ENCODE data around the gene FAM83G.

The FAM83G gene

DNA sequence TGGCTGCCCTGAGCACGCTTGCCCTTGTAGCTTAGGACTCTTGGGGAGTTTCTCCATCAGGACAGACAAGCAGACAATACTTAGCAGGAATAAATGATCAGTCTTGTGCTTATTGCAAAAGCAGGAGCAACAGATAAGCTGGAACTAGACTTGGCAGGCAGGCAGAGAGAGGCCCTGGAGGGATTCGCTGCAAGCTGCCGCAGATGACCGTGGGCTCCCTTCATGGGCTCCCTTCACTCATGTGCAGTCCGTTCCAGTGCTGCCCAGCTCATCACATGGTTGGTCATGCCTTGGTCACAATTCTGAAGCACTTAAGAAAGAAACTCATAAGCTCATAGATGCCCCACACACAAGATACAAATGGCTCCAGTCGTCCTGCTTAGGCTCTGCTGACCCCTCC lies 55.0 kb downstream of the FAM83G start:
- no peak for TF ChIP-seq CTCF (IDR thresholded peaks at IDR 0.05; ENCODE audit: borderline replicate concordance, insufficient read depth, low read depth, low read length)
- H3K4me3 ChIP-seq (ENCODE audit: low read depth, low read length) = no peak overlapping the region

- no peak for TF ChIP-seq CTCF (IDR thresholded peaks at IDR 0.05; ENCODE audit: borderline replicate concordance, insufficient read depth, low read depth, low read length)
- H3K4me3 ChIP-seq (ENCODE audit: low read depth, low read length) = no peak overlapping the region
Observed at GRCh38 chr17:18948476-18949006, 56.0 kb downstream of the FAM83G start.

- TF ChIP-seq CTCF (IDR thresholded peaks at IDR 0.05; ENCODE audit: borderline replicate concordance, insufficient read depth, low read depth, low read length) = no peak
- no peak overlapping the region for H3K4me3 ChIP-seq (ENCODE audit: low read depth, low read length)
Observed at GRCh38 chr17:18947866-18948265, 56.7 kb downstream of the FAM83G start.

DNA sequence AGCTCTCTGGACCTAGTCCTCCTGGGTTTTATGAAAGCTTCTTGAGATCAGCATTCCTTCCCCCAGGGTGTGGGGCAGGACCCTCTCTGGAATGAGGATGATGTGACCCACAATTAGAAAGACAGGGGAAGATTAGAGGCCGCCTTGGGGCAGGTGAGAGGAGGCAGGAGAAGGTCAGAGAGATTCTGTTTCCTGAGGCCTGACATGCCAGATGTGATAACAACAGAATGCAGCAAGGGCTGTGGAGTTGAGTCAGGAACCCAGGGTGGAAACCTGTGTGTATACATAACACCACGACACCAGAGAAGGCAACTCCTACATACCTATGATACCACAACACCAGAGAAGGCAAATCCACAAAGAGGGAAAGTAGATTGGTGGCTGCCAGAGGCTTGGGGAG lies 58.0 kb downstream of the FAM83G start:
- no peak for TF ChIP-seq CTCF (IDR thresholded peaks at IDR 0.05; ENCODE audit: borderline replicate concordance, insufficient read depth, low read depth, low read length)

DNA sequence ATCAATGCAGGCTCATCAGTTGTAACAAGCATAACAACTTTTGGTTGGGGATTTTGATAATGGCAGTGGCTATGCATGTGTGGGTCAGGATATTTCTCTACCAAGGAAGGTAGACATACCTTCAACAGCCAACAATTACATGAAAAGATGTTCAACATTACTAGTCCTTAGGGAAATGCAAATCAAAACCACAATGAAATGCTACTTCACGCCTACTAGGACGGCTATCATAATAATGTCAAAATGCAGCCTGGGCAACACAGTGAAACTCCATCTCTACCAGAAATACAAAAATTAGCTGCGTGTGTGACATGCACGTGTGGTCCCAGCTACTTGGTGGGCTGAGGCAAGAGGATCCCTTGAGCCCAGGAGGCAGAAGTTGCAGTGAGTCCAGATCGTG lies 59.9 kb downstream of the FAM83G start:
- no peak for TF ChIP-seq CTCF (IDR thresholded peaks at IDR 0.05; ENCODE audit: borderline replicate concordance, insufficient read depth, low read depth, low read length)

More for the DNA sequence above, 58.0 kb downstream of the FAM83G start:
- H3K4me3 ChIP-seq (ENCODE audit: low read depth, low read length) = no peak overlapping the region

DNA sequence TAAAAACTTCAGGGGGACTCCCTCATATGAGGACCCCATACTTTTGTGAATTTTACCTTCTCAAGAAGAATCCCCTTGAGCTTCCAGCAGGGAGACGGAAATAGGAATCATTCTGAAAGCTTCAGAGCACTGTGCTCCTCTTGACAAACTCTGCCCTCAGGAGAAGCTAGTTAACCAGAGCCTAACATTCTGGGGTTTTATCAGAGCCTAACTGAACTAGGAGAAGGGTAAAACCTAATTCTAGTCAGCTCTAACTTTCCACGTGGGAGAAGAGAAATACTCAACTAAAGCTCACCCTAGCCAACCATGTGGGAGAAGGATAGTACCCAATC lies 65.9 kb downstream of the FAM83G start:
- no peak overlapping the region for H3K4me3 ChIP-seq (ENCODE audit: low read depth, low read length)
- TF ChIP-seq CTCF (IDR thresholded peaks at IDR 0.05; ENCODE audit: borderline replicate concordance, insufficient read depth, low read depth, low read length) = no peak

More for the DNA sequence above, 59.9 kb downstream of the FAM83G start:
- H3K4me3 ChIP-seq (ENCODE audit: low read depth, low read length) = no peak overlapping the region

DNA sequence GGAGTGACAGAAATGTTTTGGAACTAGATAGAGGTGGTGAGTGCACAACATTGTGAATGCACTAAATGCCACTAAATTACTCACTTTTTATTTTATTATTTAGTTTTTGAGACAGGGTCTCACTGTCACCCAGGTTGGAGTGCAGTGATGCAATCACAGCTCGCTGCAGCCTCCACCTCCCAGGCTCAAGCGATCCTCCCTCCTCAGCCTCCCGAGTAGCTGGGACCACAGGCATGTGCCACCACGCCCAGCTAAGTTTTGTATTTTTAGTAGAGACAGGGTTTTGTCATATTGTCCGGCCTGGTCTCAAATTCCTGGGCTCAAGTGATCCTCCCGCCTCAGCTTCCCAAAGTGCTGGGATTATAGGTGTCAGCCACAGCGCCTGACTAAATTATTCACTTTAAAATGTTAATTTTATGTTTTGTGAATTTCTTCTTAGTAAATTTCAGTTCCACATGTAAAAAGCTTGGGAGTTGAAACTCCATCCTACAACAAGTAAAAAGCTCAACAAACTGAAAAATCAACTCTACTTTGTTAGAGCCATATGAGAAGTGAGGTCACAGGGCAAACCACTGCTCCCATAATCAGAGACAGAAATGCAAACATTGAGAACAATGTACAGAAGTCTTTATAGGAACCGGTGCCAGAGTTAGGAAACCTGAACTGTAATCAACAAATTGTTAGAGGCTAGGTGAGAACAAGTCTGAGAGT lies 66.4 kb downstream of the FAM83G start:
- no peak for TF ChIP-seq CTCF (IDR thresholded peaks at IDR 0.05; ENCODE audit: borderline replicate concordance, insufficient read depth, low read depth, low read length)
- H3K4me3 ChIP-seq (ENCODE audit: low read depth, low read length) = no peak overlapping the region
